Nephron (organoid): ENCODE measurements around the gene DAPK3.
A peak's percentile ranks its signal among the peaks of the same experiment; 100 is the strongest.

Experiments used
- H3K27ac Mint-ChIP-seq, 3 experiments: 2 replicates each; pipeline ENCODE4 v1.8.0; 2020; ENCODE audit warnings: mixed read lengths in 3 of 3, mild to moderate bottlenecking in 2 of 3, moderate library complexity in 1 of 3
- H3K27me3 Mint-ChIP-seq: 2 replicates; pipeline ENCODE4 v1.8.0; 2021; ENCODE audit warnings: low read depth, mild to moderate bottlenecking, moderate library complexity, mixed read lengths
- H3K36me3 Mint-ChIP-seq: 2 replicates; pipeline ENCODE4 v1.8.0; 2020; ENCODE audit warnings: low read depth, mixed read lengths
- H3K4me1 Mint-ChIP-seq: 2 replicates; pipeline ENCODE4 v1.8.0; 2020; ENCODE audit warnings: mixed read lengths
- H3K4me3 Mint-ChIP-seq, 3 experiments: 2 replicates each; pipeline ENCODE4 v1.8.0; 2020; ENCODE audit warnings: mild to moderate bottlenecking in 3 of 3, mixed read lengths in 3 of 3, moderate library complexity in 2 of 3
- H3K9me3 Mint-ChIP-seq: 2 replicates; pipeline ENCODE4 v1.8.0; 2020; ENCODE audit warnings: mixed read lengths
- CTCF ChIP-seq, 3 experiments: fragments of 200-600 bp; sonication (generic); IDR thresholded peaks; one replicate each; pipeline ENCODE4 v1.5.0; 2021; ENCODE audit warnings: antibody characterized with exemption in 3 of 3; ENCODE audit not compliant: unreplicated experiment in 3 of 3

DAPK3 gene

DNA sequence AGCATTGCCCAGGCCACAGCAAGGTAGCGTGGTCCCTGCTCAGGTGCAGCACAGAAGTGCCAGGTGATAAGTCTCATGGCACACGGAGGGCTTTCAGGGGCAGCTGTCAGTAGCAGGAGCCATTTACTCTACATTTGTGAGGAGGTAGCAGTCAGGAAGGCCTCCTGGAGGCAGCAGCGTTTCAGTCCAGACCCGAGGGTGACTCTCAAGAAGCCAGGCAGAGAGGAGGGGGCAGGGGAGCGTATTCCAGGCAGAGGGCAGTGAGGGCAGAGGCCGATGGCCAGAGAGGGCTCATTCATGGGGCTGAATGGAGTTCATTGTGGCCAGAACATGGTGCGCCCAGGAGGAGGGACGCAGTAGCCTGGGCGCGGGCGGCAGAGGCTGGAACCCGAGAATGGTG, 45.6 kb upstream of the DAPK3 start:
- Mint-ChIP-seq H3K4me1 (peaks cover 13% of the 10 kb centered on the region), H3K27ac (peak overlapping the region in 2 of 3 experiments; percentile 39 to 96), H3K9me3 (no peaks in the 10 kb centered on the region), H3K36me3 (peaks cover 23% of the 10 kb centered on the region), H3K4me3 (no peak overlapping the region), H3K27me3 (no peaks in the 10 kb centered on the region)
- TF ChIP-seq CTCF (IDR thresholded peaks at IDR 0.05; ENCODE audit: unreplicated experiment in 3 of 3) = no peak

- Mint-ChIP-seq H3K9me3 (no peaks in the 10 kb centered on the region), H3K4me1 (peaks cover 18% of the 10 kb centered on the region), H3K27me3 (no peaks in the 10 kb centered on the region), H3K36me3 (peaks cover 19% of the 10 kb centered on the region), H3K27ac (peak overlapping the region; percentile 88 to 96 (median 94)), H3K4me3 (peak overlapping the region; percentile 77 to 83 (median 80))
- no peak for TF ChIP-seq CTCF (IDR thresholded peaks at IDR 0.05; ENCODE audit: unreplicated experiment in 3 of 3)
These were observed 45.0 kb upstream of the DAPK3 start for GRCh38 chr19:4015705-4016402.

DNA sequence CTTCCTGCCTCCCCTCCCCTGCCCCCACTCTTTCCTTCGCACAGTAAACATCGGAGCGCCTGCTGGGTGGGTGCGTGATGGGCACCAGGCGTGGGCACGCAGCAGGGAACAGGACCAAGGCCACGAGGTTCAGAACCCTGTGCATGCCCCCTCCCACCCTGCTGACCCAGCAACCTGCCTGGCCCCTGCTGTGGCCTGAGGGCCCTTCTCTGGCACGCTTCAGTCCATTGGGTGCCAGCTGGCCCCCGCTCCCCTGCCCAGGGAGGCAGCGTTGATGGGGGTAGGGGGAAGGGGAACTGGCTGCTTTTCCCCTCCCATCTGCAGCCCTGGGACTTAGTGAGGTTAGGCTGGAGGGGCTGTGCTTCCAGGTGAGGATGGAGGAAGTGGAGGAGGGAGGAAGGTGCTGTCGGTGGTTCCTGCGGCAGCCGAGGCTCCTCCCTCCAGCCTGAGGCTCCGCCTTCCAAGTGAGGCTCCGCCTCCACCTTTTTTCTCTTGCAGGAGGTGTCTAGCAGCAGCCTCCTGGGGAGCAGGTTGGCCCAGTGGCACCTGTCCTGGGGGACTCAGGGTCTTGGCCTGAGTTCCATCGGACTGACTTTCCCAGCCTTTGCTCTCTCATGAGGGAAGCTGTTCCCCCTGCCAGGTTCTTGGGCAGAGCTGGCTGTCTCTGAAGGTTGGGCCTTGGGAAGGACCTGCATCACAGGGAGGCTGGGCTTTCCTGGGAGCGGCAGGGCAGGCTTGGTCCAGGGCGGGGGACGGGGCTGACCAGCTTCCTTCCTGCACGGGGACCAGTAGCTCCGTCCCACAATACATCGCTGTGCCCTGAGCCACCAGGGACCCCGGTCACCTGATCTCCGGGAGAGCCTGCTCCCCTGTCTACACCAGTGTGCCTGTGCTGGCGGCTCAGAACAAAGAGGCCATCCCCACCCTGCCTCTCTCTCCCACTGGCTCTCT, 43.9 kb upstream of the DAPK3 start:
- Mint-ChIP-seq H3K36me3 (peaks cover 11% of the 10 kb centered on the region), H3K4me1 (peaks cover 23% of the 10 kb centered on the region), H3K27ac (peak overlapping the region; percentile 88 to 96 (median 94)), H3K27me3 (no peaks in the 10 kb centered on the region), H3K9me3 (no peaks in the 10 kb centered on the region), H3K4me3 (peak overlapping the region; percentile 12 to 80 (median 77))
- TF ChIP-seq CTCF (IDR thresholded peaks at IDR 0.05; ENCODE audit: unreplicated experiment in 3 of 3) = no peak

- Mint-ChIP-seq H3K27ac (peak overlapping the region in 1 of 3 experiments; percentile 37), H3K9me3 (no peaks in the 10 kb centered on the region), H3K27me3 (no peaks in the 10 kb centered on the region), H3K4me3 (no peak overlapping the region), H3K36me3 (peaks cover 11% of the 10 kb centered on the region), H3K4me1 (peaks cover 31% of the 10 kb centered on the region)
- no peak for TF ChIP-seq CTCF (IDR thresholded peaks at IDR 0.05; ENCODE audit: unreplicated experiment in 3 of 3)
These were observed 43.1 kb upstream of the DAPK3 start for GRCh38 chr19:4013886-4014540.

GRCh38 chr19:4012975-4013634, 42.2 kb upstream of the DAPK3 start:
- Mint-ChIP-seq H3K4me3 (no peak overlapping the region), H3K27ac (peak overlapping the region in 1 of 3 experiments; percentile 44), H3K27me3 (no peaks in the 10 kb centered on the region), H3K4me1 (peaks cover 38% of the 10 kb centered on the region), H3K9me3 (no peaks in the 10 kb centered on the region), H3K36me3 (peaks cover 5% of the 10 kb centered on the region)
- no peak for TF ChIP-seq CTCF (IDR thresholded peaks at IDR 0.05; ENCODE audit: unreplicated experiment in 3 of 3)
